ENCODE measurements around the gene L3MBTL3.

- no peak for TF ChIP-seq CTCF (conservative IDR thresholded peaks at IDR 0.05; ENCODE audit: low read depth, low read length)
- no peak for TF ChIP-seq EZH2 (IDR thresholded peaks at IDR 0.05; ENCODE audit: low read length, unreplicated experiment)
- TF ChIP-seq EZH2phosphoT487 (IDR thresholded peaks at IDR 0.05; ENCODE audit: borderline replicate concordance, low read length): no peak
Observed at GRCh38 chr6:130034378-130035146, 16.2 kb downstream of the L3MBTL3 start.
